ENCODE measurements around the gene TIGIT. TPM values are rescaled to one million over a fixed set of nuclear protein-coding genes. Genes with fewer than 3 reads are reported as not detected.

TIGIT gene
- total RNA-seq, 1 donor from 2014 or later, result not detected

GRCh38 chr3:114351123-114351821 lies 57.4 kb downstream of the TIGIT start:
- no peak for DNase-seq (ENCODE audit: low read depth in 2 of 2)

- DNase-seq (ENCODE audit: low read depth in 2 of 2), result no peak
Observed at GRCh38 chr3:114351822-114352145, 58.0 kb downstream of the TIGIT start.

GRCh38 chr3:114355653-114356052 lies 61.8 kb downstream of the TIGIT start:
- DNase-seq (ENCODE audit: low read depth in 2 of 2), result no peak

- DNase-seq (ENCODE audit: low read depth in 2 of 2), result no peak
Observed at GRCh38 chr3:114356066-114356465, 62.2 kb downstream of the TIGIT start.

- DNase-seq (ENCODE audit: low read depth in 2 of 2), result no peak
Observed at GRCh38 chr3:114356525-114356924, 62.7 kb downstream of the TIGIT start.

Other genes starting within 250 kb of the TIGIT start
- gene CCDC191, start 237.5 kb upstream of the TIGIT start, total RNA-seq, result 0.77 and 1.1 TPM in 2 replicates
- 22.5 and 25.0 TPM in 2 replicates for gene QTRT2, start 237.3 kb upstream of the TIGIT start, total RNA-seq
- gene DRD3, start 115.0 kb upstream of the TIGIT start, total RNA-seq, result not detected in 2 replicates
- gene ZNF80, start 56.5 kb upstream of the TIGIT start, total RNA-seq, result not detected in 2 replicates